Measurements from ENCODE around the gene THOC5.

DNA sequence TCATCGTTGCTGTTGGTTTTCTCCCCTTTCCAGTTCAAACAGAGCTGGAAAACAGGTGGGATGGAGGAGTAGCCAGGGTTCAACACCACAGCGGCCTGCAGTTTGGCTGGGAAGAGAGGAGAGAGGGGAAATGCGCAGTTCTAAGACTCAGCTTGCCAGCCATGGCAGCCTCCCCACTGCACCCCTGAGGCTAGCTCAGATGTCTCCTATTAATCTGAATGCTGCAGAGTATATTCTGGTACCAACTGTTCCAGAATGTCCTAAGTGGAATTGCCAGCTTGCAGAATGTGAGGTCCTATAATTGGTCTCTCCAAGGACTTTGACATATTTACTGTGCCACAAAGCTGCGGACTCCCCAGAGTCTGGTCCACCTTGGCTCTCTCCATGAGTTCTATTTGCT lies 41.5 kb downstream of the THOC5 start:
- TF ChIP-seq GATA2 (IDR thresholded peaks at IDR 0.05; ENCODE audit: low read depth, low read length), result no peak
- TF ChIP-seq GATA3 (IDR thresholded peaks at IDR 0.05; ENCODE audit: low read depth, low read length), result no peak

Measured in SH-SY5Y (cell line).